OCI-LY1 (cell line): Measurements from ENCODE around the gene SEL1L3.

Experiments used
- EZH2 ChIP-seq: fragments of 200-600 bp; sonication (generic), shearing (Covaris generic); IDR thresholded peaks from 2 replicates; pipeline ENCODE4 v1.8.0; 2017; ENCODE audit warnings: borderline replicate concordance, mixed run types, mild to moderate bottlenecking, antibody characterized with exemption, low read length, moderate library complexity, mixed read lengths
- TF ChIP-seq, protein P1 (sequence below): fragments of 200-600 bp; sonication (generic), shearing (Covaris generic); IDR thresholded peaks from 2 replicates; pipeline ENCODE4 v1.5.1; 2017; ENCODE audit warnings: mild to moderate bottlenecking, antibody characterized with exemption, low read length, moderate library complexity, mixed read lengths

DNA sequence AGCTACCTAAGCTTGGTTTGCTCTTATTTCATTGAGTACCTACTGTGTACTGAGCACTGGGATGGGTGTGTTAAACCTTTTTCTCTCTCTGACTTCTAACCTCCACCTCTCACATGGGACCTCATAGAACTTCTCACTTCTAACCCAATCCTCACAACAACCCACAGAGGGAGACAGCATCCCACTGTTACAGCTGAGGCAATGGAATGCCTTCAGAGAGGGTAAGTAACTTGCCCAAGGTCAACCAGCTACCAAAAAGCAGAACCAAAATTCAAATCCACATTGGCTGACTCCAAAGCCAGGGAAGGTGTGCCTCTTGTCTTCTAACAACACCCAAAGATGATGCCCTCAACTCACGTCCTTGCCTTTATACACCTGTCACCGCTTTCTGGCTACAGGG is 5.4 kb downstream of the SEL1L3 start:
- TF ChIP-seq, protein P1, sequence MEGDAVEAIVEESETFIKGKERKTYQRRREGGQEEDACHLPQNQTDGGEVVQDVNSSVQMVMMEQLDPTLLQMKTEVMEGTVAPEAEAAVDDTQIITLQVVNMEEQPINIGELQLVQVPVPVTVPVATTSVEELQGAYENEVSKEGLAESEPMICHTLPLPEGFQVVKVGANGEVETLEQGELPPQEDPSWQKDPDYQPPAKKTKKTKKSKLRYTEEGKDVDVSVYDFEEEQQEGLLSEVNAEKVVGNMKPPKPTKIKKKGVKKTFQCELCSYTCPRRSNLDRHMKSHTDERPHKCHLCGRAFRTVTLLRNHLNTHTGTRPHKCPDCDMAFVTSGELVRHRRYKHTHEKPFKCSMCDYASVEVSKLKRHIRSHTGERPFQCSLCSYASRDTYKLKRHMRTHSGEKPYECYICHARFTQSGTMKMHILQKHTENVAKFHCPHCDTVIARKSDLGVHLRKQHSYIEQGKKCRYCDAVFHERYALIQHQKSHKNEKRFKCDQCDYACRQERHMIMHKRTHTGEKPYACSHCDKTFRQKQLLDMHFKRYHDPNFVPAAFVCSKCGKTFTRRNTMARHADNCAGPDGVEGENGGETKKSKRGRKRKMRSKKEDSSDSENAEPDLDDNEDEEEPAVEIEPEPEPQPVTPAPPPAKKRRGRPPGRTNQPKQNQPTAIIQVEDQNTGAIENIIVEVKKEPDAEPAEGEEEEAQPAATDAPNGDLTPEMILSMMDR = 0 out of 2 replicates have a peak, but pooled peaks have one; percentile 21
- TF ChIP-seq EZH2 = no peak
